Caco-2 (cell line): ENCODE data around the gene ARMH3. TPM values are rescaled to one million over a fixed set of nuclear protein-coding genes. Genes with fewer than 3 reads are reported as not detected.

Experiments
- BruUV-seq: library from RNA; stranded (reverse); fragments of 400-500 nt; replicated peaks from 2 replicates; lab custom pipeline; 2021; lab: Mats Ljungman, UMichigan
- CTCF ChIA-PET: fragments of 300-600 bp; sonication (Branson Sonifier 250); formaldehyde crosslinking; loops from one replicate; lab custom pipeline; 2022; ENCODE audit warnings: antibody characterized with exemption; lab: Charles Lee
- POLR2A ChIA-PET: fragments of 300-600 bp; sonication (Branson Sonifier 250); formaldehyde crosslinking; loops from one replicate; lab custom pipeline; 2022; ENCODE audit warnings: antibody characterized with exemption; lab: Charles Lee
- DNase-seq, 2 experiments: peaks; one replicate each; pipeline versions ENCODE4 v3.0.0 to v3.0.0-alpha.2; 2020 to 2022
- H3K27me3 ChIP-seq: replicated peaks from 2 replicates; pipeline ENCODE4 v1.6.0; 2011; ENCODE audit warnings: low read length; ENCODE audit not compliant: control insufficient read depth, insufficient read depth
- H3K36me3 ChIP-seq: 2 replicates; pipeline ENCODE4 v1.5.1; 2011; ENCODE audit warnings: low read length; ENCODE audit not compliant: control insufficient read depth, insufficient read depth
- H3K4me1 ChIP-seq: fragments of 250-450 bp; sonication (Bioruptor Pico); 2 replicates; pipeline ENCODE4 v1.5.1; 2020; ENCODE audit warnings: mild to moderate bottlenecking
- H3K4me3 ChIP-seq: 2 replicates; pipeline ENCODE4 v1.5.1; 2011; ENCODE audit warnings: low read depth, mild to moderate bottlenecking, control low read depth, low read length
- H3K9me3 ChIP-seq: fragments of 250-450 bp; sonication (Bioruptor Pico); 2 replicates; pipeline ENCODE4 v1.5.1; 2020; ENCODE audit warnings: mild to moderate bottlenecking, moderate library complexity
- H3K27ac Mint-ChIP-seq: one replicate; pipeline ENCODE4 v1.8.0; 2022; ENCODE audit warnings: mixed read lengths; ENCODE audit not compliant: unreplicated experiment
- H3K27me3 Mint-ChIP-seq: one replicate; pipeline ENCODE4 v1.8.0; 2022; ENCODE audit warnings: mixed read lengths; ENCODE audit not compliant: insufficient read depth, unreplicated experiment
- H3K36me3 Mint-ChIP-seq: one replicate; pipeline ENCODE4 v1.8.0; 2022; ENCODE audit warnings: mild to moderate bottlenecking, mixed read lengths; ENCODE audit not compliant: insufficient read depth, unreplicated experiment
- H3K4me1 Mint-ChIP-seq: one replicate; pipeline ENCODE4 v1.8.0; 2022; ENCODE audit warnings: low read depth, mixed read lengths; ENCODE audit not compliant: unreplicated experiment
- H3K4me3 Mint-ChIP-seq: one replicate; pipeline ENCODE4 v1.8.0; 2022; ENCODE audit warnings: mild to moderate bottlenecking, moderate library complexity, mixed read lengths; ENCODE audit not compliant: unreplicated experiment
- H3K9me3 Mint-ChIP-seq: one replicate; pipeline ENCODE4 v1.8.0; 2022; ENCODE audit warnings: mixed read lengths; ENCODE audit not compliant: unreplicated experiment
- intact Hi-C: fragments of 100-400 bp; cut with micrococcal nuclease; formaldehyde crosslinking; loops from one replicate; pipeline ENCODE4 v1.10.0; 2022; ENCODE audit not compliant: unreplicated experiment
- total RNA-seq: library from RNA; stranded (reverse); gene quantifications from 2 replicates; pipeline ENCODE4 v1.2.3, GENCODE V29; 2022
- TF ChIP-seq, protein P1 (sequence below), 2 experiments: fragments of 200-600 bp in 1 of 2; IDR thresholded peaks; 1 replicate in 1 of 2; 2 replicates in 1 of 2; pipeline versions ENCODE4 v1.5.1 to v1.8.0; 2011 to 2022; ENCODE audit warnings: antibody characterized with exemption in 1 of 2, control low read depth in 1 of 2, inconsistent platforms in 1 of 2, low read depth in 1 of 2, low read length in 1 of 2, mild to moderate bottlenecking in 1 of 2, moderate library complexity in 1 of 2; ENCODE audit not compliant: insufficient read depth in 1 of 2, severe bottlenecking in 1 of 2, unreplicated experiment in 1 of 2

The ARMH3 gene
- total RNA-seq, 1 experiment from 2014 or later: 17.4 TPM

DNA sequence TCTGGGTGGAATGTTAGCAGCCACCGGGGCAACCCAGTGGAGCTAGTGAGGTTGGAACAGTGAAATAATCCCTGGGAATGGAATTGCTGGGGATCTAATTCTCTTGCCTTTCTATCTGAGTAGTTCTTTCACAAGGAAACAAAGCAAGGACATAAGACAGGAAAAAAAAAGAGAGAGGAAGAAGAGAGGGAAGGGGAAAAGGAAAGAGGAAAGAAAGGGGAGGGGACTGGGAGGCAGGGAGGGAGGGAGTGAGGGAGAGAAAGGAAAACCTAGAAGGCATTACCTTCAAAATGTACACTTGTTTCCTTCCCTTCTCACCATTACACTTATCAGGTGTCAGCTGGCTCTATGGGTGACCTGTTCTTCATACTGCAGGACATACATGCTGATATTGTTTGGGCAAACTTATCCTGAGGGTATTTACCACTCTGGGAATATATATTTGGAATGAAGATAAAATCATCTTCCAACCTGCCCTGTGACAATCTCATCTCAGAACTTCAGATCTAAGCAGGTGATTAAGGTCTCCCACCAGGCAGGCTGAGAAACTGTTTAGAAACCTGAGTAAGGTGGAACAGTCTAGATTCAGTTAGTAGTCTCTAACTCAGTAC is 162.4 kb downstream of the ARMH3 start:
- intact Hi-C loops: no loop called here
- Mint-ChIP-seq H3K9me3 (no peaks in the 10 kb centered on the region), H3K36me3 (peaks cover 1% of the 10 kb centered on the region), H3K27ac (no peak overlapping the region), H3K4me1 (no peaks in the 10 kb centered on the region), H3K4me3 (no peak overlapping the region), H3K27me3 (no peaks in the 10 kb centered on the region)
- H3K4me3 ChIP-seq: no peak overlapping the region
- TF ChIP-seq, protein P1, sequence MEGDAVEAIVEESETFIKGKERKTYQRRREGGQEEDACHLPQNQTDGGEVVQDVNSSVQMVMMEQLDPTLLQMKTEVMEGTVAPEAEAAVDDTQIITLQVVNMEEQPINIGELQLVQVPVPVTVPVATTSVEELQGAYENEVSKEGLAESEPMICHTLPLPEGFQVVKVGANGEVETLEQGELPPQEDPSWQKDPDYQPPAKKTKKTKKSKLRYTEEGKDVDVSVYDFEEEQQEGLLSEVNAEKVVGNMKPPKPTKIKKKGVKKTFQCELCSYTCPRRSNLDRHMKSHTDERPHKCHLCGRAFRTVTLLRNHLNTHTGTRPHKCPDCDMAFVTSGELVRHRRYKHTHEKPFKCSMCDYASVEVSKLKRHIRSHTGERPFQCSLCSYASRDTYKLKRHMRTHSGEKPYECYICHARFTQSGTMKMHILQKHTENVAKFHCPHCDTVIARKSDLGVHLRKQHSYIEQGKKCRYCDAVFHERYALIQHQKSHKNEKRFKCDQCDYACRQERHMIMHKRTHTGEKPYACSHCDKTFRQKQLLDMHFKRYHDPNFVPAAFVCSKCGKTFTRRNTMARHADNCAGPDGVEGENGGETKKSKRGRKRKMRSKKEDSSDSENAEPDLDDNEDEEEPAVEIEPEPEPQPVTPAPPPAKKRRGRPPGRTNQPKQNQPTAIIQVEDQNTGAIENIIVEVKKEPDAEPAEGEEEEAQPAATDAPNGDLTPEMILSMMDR (IDR thresholded peaks at IDR 0.05; ENCODE audit: insufficient read depth in 1 of 2, low read depth in 1 of 2, low read length in 1 of 2, severe bottlenecking in 1 of 2, unreplicated experiment in 1 of 2): no peak
- H3K9me3 ChIP-seq: no peaks in the 10 kb centered on the region
- no peaks in the 10 kb centered on the region for H3K36me3 ChIP-seq
- H3K4me1 ChIP-seq: no peaks in the 10 kb centered on the region
- BruUV-seq: no TSS peak
- ChIA-PET POLR2A (interaction anchor here (0.5 kb wide), 1 partner anchor 221 kb away, joined by 3 read pairs; no protein-coding TSS in a partner anchor), CTCF (interaction anchor here (0.9 to 1.0 kb wide), 2 partner anchors 53 to 116 kb away, joined by 3 read pairs; no protein-coding TSS in a partner anchor)
- H3K27me3 ChIP-seq: no peaks in the 10 kb centered on the region
- DNase-seq: no peak

DNA sequence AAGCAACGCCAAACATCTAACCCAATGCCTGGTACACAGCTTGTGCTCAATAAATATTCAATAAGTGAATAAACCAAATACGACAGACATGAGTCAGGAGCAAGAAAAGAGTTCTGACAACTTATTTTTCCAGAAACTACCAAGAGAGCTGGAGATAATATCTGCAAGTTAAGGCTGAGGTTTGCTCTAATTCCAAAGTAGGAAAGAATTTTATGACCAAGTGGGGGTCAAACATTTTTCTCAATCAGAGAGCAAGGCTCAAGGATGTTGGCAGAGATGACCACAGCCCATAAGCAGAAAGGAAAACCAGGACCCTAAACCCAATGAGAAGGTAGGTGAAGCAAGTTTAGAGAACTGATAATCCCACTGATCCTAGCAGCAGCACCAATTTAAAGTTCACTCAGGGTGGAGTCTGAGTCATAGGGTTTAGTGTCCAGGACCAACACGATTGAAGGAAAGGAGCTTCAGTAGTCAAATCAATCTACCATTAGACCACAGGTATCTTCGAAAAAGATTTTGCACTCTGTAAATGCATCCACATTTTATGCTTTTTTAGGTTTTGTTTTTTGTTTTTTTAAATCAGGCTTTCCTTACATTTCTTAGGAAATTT is 163.1 kb downstream of the ARMH3 start:
- TF ChIP-seq, protein P1 (IDR thresholded peaks at IDR 0.05; ENCODE audit: insufficient read depth in 1 of 2, low read depth in 1 of 2, low read length in 1 of 2, severe bottlenecking in 1 of 2, unreplicated experiment in 1 of 2): no peak
- Histone ChIP-seq H3K27me3 (no peaks in the 10 kb centered on the region), H3K4me3 (no peak overlapping the region), H3K4me1 (no peaks in the 10 kb centered on the region), H3K36me3 (no peaks in the 10 kb centered on the region), H3K9me3 (no peaks in the 10 kb centered on the region)
- Mint-ChIP-seq H3K36me3 (peaks cover 6% of the 10 kb centered on the region), H3K4me1 (no peaks in the 10 kb centered on the region), H3K27ac (no peak overlapping the region), H3K9me3 (no peaks in the 10 kb centered on the region), H3K4me3 (no peak overlapping the region), H3K27me3 (no peaks in the 10 kb centered on the region)
- ChIA-PET CTCF (interaction anchor here (1.0 kb wide), 1 partner anchor 52 kb away, joined by 3 read pairs; no protein-coding TSS in a partner anchor), POLR2A (interaction anchor here (0.5 to 0.6 kb wide), 2 partner anchors 31 to 221 kb away, joined by 3 read pairs; no protein-coding TSS in a partner anchor)
- no TSS peak for BruUV-seq
- intact Hi-C loops: no loop called here
- no peak for DNase-seq
